Adrenal gland (tissue), 12 donors: Measurements from ENCODE around the gene NDUFB2. TPM values are rescaled to one million over a fixed set of nuclear protein-coding genes. Genes with fewer than 3 reads are reported as not detected.
"Not testable (repeated sequence)": the region's sequence is repeated elsewhere in the genome, so short reads cannot be mapped to it uniquely, and the experiment has no call there.

Experiments
- DNase-seq, 7 donors: peaks; one replicate each; pipeline ENCODE4 v3.0.0-alpha.2; 2019 to 2020
- H3K27ac ChIP-seq, 5 donors: fragments of 200-600 bp; sonication (generic) in 4 of 5; 1 replicate in 3 of 5; 2 replicates in 2 of 5; pipeline versions ENCODE4 v1.5.1 to v1.8.0; 2016 to 2020; ENCODE audit warnings: mild to moderate bottlenecking in 1 of 5
- H3K27me3 ChIP-seq: fragments of 200-600 bp; 2 replicates; pipeline ENCODE4 v1.8.0; 2021
- H3K36me3 ChIP-seq, 2 donors: fragments of 200-600 bp; replicated peaks in 1 of 2; 1 replicate in 1 of 2; 2 replicates in 1 of 2; pipeline versions ENCODE4 v1.5.1 to v1.8.0; 2018 to 2022
- H3K4me1 ChIP-seq, 2 donors: fragments of 200-600 bp; replicated peaks in 1 of 2; 1 replicate in 1 of 2; 2 replicates in 1 of 2; pipeline versions ENCODE4 v1.5.1 to v1.8.0; 2018 to 2021
- H3K4me3 ChIP-seq, 4 donors: fragments of 200-600 bp; sonication (generic) in 3 of 4; one replicate each; pipeline ENCODE4 v1.5.1; 2016 to 2018
- H3K9me3 ChIP-seq, 3 donors: fragments of 200-600 bp; sonication (generic) in 1 of 3; replicated peaks in 1 of 3; 1 replicate in 2 of 3; 2 replicates in 1 of 3; pipeline versions ENCODE4 v1.5.1 to v1.8.0; 2016 to 2021
- POLR2A ChIP-seq, 2 donors: fragments of 450-650 bp; IDR thresholded peaks; one replicate each; pipeline ENCODE4 v1.6.1; 2017; ENCODE audit warnings: antibody characterized with exemption in 2 of 2, mild to moderate bottlenecking in 2 of 2, moderate library complexity in 1 of 2
- WGBS, 4 donors: extraction: QIAGEN DNeasy Blood & Tissue Kit in 2 of 4; methylation state at CpG; one replicate each; pipeline versions ENCODE4 v1.1.5 to v1.1.7; 2013 to 2017; 5-methylcytosine and 5-hydroxymethylcytosine counted together
- intact Hi-C, 2 donors: fragments of 100-400 bp; cut with DNase I; formaldehyde crosslinking; loops; one replicate each; pipeline versions ENCODE4 v1.14.1 to v1.15.0; 2022 to 2023
- polyA plus RNA-seq, 3 donors: library from polyadenylated mRNA; stranded (reverse); fragments of 200-250 nt in 2 of 3; fragments of 350-450 nt in 1 of 3; fragmentation: Illumina TruSeq in 1 of 3; extraction: RNeasy Lipid Tissue Mini Kit (QIAGEN cat#74804) in 1 of 3; gene quantifications; one replicate each; pipeline ENCODE4 v1.2.3, GENCODE V29; 2013 to 2014
- total RNA-seq, 9 donors: library from RNA; depleted of rRNA in 4 of 9; stranded (reverse); fragments of >200 nt in 4 of 9; fragments of 120-200 nt in 1 of 9; fragmentation: NEBNext Ultra II Directional in 1 of 9; extraction: Animal tissue kit (Norgen Biotek cat#: 25700) in 1 of 9; gene quantifications; one replicate each; pipeline versions ENCODE4 v1.1.0 to v1.2.4, GENCODE V29; 2013 to 2023
- TF ChIP-seq, protein P1 (sequence below), 6 experiments: fragments of 450-650 bp in 4 of 6; fragments of 200-600 bp in 2 of 6; sonication (generic) in 1 of 6; IDR thresholded peaks; 1 replicate in 5 of 6; 2 replicates in 1 of 6; pipeline versions ENCODE4 v1.5.1 to v1.8.0; 2016 to 2021; ENCODE audit warnings: antibody characterized with exemption in 6 of 6, mild to moderate bottlenecking in 2 of 6, moderate library complexity in 1 of 6
- donor health status: healthy with polysubstance abuse.
- donor health status: Bipolar disorder and iron deficiency.
- donor health status: DM: yes; HTN: yes; CAD: no.
- donor health status: DM: no; HTN: no; CAD: no.
- donor health status: DM: no; HTN: no; CAD: no.
- donor health status: DM: yes; HTN: yes; CAD: no.

NDUFB2 gene
- total and polyA plus RNA-seq, 12 donors: 172 to 465 (median 212) TPM

GRCh38 chr7:140668641-140669040, 27.9 kb upstream of the NDUFB2 start:
- no peak overlapping the region for H3K27ac ChIP-seq
- H3K27me3 ChIP-seq: no peaks in the 10 kb centered on the region
- no peaks in the 10 kb centered on the region for H3K9me3 ChIP-seq
- intact Hi-C loops: no loop called here
- TF ChIP-seq POLR2A (IDR thresholded peaks at IDR 0.05): no peak
- TF ChIP-seq, protein P1, sequence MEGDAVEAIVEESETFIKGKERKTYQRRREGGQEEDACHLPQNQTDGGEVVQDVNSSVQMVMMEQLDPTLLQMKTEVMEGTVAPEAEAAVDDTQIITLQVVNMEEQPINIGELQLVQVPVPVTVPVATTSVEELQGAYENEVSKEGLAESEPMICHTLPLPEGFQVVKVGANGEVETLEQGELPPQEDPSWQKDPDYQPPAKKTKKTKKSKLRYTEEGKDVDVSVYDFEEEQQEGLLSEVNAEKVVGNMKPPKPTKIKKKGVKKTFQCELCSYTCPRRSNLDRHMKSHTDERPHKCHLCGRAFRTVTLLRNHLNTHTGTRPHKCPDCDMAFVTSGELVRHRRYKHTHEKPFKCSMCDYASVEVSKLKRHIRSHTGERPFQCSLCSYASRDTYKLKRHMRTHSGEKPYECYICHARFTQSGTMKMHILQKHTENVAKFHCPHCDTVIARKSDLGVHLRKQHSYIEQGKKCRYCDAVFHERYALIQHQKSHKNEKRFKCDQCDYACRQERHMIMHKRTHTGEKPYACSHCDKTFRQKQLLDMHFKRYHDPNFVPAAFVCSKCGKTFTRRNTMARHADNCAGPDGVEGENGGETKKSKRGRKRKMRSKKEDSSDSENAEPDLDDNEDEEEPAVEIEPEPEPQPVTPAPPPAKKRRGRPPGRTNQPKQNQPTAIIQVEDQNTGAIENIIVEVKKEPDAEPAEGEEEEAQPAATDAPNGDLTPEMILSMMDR (IDR thresholded peaks at IDR 0.05): no peak
- no peaks in the 10 kb centered on the region for H3K36me3 ChIP-seq
- no peak for DNase-seq
- H3K4me1 ChIP-seq: no peaks in the 10 kb centered on the region
- H3K4me3 ChIP-seq: no peak overlapping the region
- WGBS, 4 donors: 77 to 94% (median 80%) methylated on average over 1 of the region's 1 CpG

GRCh38 chr7:140669352-140669751, 27.2 kb upstream of the NDUFB2 start:
- Histone ChIP-seq H3K9me3 (no peaks in the 10 kb centered on the region), H3K27me3 (no peaks in the 10 kb centered on the region), H3K27ac (no peak overlapping the region), H3K4me3 (no peak overlapping the region), H3K36me3 (no peaks in the 10 kb centered on the region), H3K4me1 (no peaks in the 10 kb centered on the region)
- intact Hi-C loops: no loop called here
- 69 to 80% (median 74%) methylated on average over 3 of the region's 3 CpGs for WGBS, 4 donors
- no peak for DNase-seq
- TF ChIP-seq, protein P1 (IDR thresholded peaks at IDR 0.05): no peak
- TF ChIP-seq POLR2A (IDR thresholded peaks at IDR 0.05): no peak

GRCh38 chr7:140669862-140670261, 26.6 kb upstream of the NDUFB2 start:
- H3K36me3 ChIP-seq, H3K27me3 ChIP-seq, H3K4me1 ChIP-seq, DNase-seq, intact Hi-C loops, H3K9me3 ChIP-seq, H3K4me3 ChIP-seq, H3K27ac ChIP-seq: not testable (repeated sequence)
- 88 to 94% (median 92%) methylated on average over 9 to 10 of the region's 10 CpGs for WGBS, 4 donors

DNA sequence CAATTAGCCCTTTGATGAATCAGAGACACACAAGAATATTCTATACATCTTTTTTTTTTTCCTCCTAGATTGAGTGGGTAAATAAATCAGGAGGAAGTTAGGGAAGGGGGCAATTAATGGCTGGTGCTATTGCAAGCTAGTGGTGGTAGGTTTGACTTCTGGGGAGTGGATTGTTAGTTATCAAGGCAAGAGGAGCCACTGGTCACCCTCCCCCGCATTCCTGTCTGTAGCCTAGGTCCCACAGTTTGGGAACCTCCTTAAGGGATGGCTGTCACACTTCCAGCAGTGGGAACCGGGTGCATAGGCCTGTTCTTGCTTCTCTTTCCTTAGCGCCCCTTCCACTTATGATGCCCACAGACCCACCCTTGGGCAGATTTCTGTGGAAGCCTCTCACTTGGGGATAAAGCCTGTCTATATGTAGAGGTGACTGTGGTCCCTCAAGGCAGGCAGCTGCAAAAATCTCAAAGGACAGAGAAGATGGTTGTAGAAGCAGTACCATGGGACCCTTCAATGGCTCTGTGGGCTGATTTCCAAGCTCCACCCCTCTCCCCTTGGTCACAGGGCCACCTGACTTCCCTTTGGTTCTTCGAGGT, 26.1 kb upstream of the NDUFB2 start:
- no peak for DNase-seq
- H3K27ac ChIP-seq: no peak overlapping the region
- TF ChIP-seq POLR2A (IDR thresholded peaks at IDR 0.05): no peak
- TF ChIP-seq, protein P1 (IDR thresholded peaks at IDR 0.05): no peak
- WGBS, 4 donors: 67 to 81% (median 73%) methylated on average over 4 of the region's 4 CpGs
- H3K4me1 ChIP-seq: peaks cover 0 to 9% of the 10 kb centered on the region in 2 donors
- intact Hi-C loops: no loop called here
- H3K9me3 ChIP-seq: no peaks in the 10 kb centered on the region
- no peaks in the 10 kb centered on the region for H3K36me3 ChIP-seq
- H3K4me3 ChIP-seq: no peak overlapping the region
- no peaks in the 10 kb centered on the region for H3K27me3 ChIP-seq

GRCh38 chr7:140671966-140672365, 24.5 kb upstream of the NDUFB2 start:
- peaks cover 0 to 13% of the 10 kb centered on the region in 2 donors for H3K4me1 ChIP-seq
- no peak overlapping the region for H3K4me3 ChIP-seq
- DNase-seq: no peak
- intact Hi-C loops: no loop called here
- H3K27me3 ChIP-seq: no peaks in the 10 kb centered on the region
- H3K36me3 ChIP-seq: no peaks in the 10 kb centered on the region
- no peak overlapping the region for H3K27ac ChIP-seq
- 67 to 76% (median 71%) methylated on average over 10 to 15 of the region's 15 CpGs for WGBS, 4 donors
- TF ChIP-seq, protein P1 (IDR thresholded peaks at IDR 0.05): no peak
- no peak for TF ChIP-seq POLR2A (IDR thresholded peaks at IDR 0.05)
- H3K9me3 ChIP-seq: no peaks in the 10 kb centered on the region
